ENCODE measurements around the gene WDR18. TPM values are rescaled to one million over a fixed set of nuclear protein-coding genes. Genes with fewer than 3 reads are reported as not detected.
A peak's percentile ranks its signal among the peaks of the same experiment; 100 is the strongest.

WDR18 gene
- total and polyA plus RNA-seq, 2 of the 8 experiments (the other 6 are each of a cell fraction or from before 2014, with no cell fraction given): 87.7 to 177 TPM

DNA sequence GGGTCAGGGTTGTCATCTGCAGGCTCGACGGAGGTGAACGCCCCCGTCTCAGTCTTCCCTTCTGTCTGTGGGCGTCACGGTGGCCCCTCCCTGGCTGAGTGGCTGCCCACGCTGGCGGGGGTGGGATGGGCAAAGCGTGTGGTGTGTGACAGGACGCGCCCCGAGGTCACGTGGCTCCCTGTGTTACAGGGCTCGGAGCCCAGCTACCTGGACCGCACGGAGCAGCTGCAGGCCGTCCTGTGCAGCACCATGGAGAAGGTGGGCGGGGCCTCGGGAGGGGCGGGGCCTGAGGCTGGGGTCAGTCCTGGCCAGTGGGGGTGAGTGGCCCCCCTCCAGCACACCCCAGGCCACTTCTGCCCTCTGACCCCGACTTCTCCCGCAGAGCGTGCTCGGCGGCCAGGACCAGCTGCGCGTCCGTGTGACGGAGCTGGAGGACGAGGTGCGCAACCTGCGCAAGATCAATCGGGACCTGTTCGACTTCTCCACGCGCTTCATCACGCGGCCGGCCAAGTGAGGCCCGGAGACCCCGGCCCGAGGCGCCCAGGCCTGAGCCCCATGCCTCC, 9.8 kb downstream of the WDR18 start:
- no peaks in the 10 kb centered on the region for H3K9me3 ChIP-seq (ENCODE audit: insufficient read depth in 2 of 2, low read depth in 1 of 2, low read length in 1 of 2)
- H4K8ac ChIP-seq (ENCODE audit: extremely low read depth, insufficient read depth, low read length): peak overlapping the region; percentile 14
- H3K4me3 ChIP-seq (ENCODE audit: extremely low read depth in 1 of 4, insufficient read depth in 2 of 4, low read depth in 3 of 4, low read length in 4 of 4): no peak overlapping the region
- H3K27ac ChIP-seq (ENCODE audit: low read depth, low read length): no peak overlapping the region
- no peak overlapping the region for H3K4ac ChIP-seq (replicated peaks; ENCODE audit: insufficient read length, low read depth, low read length)
- H2AK5ac ChIP-seq (ENCODE audit: low read depth, low read length): no peak overlapping the region
- H3K23me2 ChIP-seq (ENCODE audit: low read depth, low read length): peaks cover 2% of the 10 kb centered on the region; the same call in 1 of the 2 replicates
- H2BK120ac ChIP-seq (replicated peaks; ENCODE audit: low read depth, low read length): no peak overlapping the region
- no peak for DNase-seq (ENCODE audit: low read depth in 1 of 2, low spot score in 2 of 2)
- ChIA-PET CTCF (ENCODE audit: partially characterized antibody) (interaction anchor here (0.6 to 3.4 kb wide), 4 partner anchors 10 to 844 kb away, joined by 3 to 13 read pairs (median 4); no protein-coding TSS in a partner anchor), POLR2A (ENCODE audit: partially characterized antibody) (interaction anchor here (0.8 to 7.3 kb wide), 3 partner anchors 8 to 66 kb away, joined by 3 to 81 read pairs (median 33); partner anchors contain the start of gene WDR18)
- no peak overlapping the region for H4K5ac ChIP-seq (ENCODE audit: insufficient read length, low read depth, low read length)
- no peak overlapping the region for H4K91ac ChIP-seq (replicated peaks; ENCODE audit: insufficient read length, low read length)
- no peak for FAIRE-seq
- 96% methylated on average over 32 of the region's 43 CpGs; no CpG with 5 or more reads in 1 of the 2 experiments for WGBS, 2 experiments (ENCODE audit: extremely low coverage in 1 of 2, insufficient coverage in 1 of 2, insufficient read length in 1 of 2, insufficient replicate concordance in 2 of 2, low coverage in 1 of 2, low lambda C conversion rate in 2 of 2, missing lambda C conversion rate in 1 of 2)
- H3K14ac ChIP-seq (ENCODE audit: insufficient read length): no peak overlapping the region
- H2BK20ac ChIP-seq (ENCODE audit: low read length): no peak overlapping the region
- H3K9ac ChIP-seq (replicated peaks in 1 of 4; ENCODE audit: extremely low read depth in 1 of 4, low read depth in 3 of 4, low read length in 3 of 4): no peak overlapping the region
- no peak overlapping the region for H2BK15ac ChIP-seq (ENCODE audit: low read length)
- H3K4me2 ChIP-seq (ENCODE audit: insufficient read depth in 1 of 2, low read depth in 2 of 2, low read length in 2 of 2): no peak overlapping the region
- H3K79me2 ChIP-seq (ENCODE audit: control insufficient read depth in 1 of 2, insufficient read depth in 2 of 2, low read length in 2 of 2): no peaks in the 10 kb centered on the region
- H2BK12ac ChIP-seq (ENCODE audit: low read depth, low read length): no peak overlapping the region
- H4K20me1 ChIP-seq (replicated peaks in 1 of 2; ENCODE audit: control insufficient read depth in 1 of 2, insufficient read depth in 2 of 2, low read length in 2 of 2): peaks cover 9 to 20% of the 10 kb centered on the region in 2 experiments
- H2BK5ac ChIP-seq (ENCODE audit: low read depth, low read length): 0 out of 2 replicates have a peak overlapping the region, but pooled peaks have one; percentile 18
- H3K4me1 ChIP-seq (replicated peaks in 1 of 4; ENCODE audit: control insufficient read depth in 3 of 4, insufficient read depth in 4 of 4, low read length in 3 of 4): peaks cover 0 to 7% (median 4%) of the 10 kb centered on the region in 4 experiments; a peak in 3 of 7 replicates
- no peaks in the 10 kb centered on the region; the same call in 1 of the 2 replicates for H3K79me1 ChIP-seq (ENCODE audit: low read depth, low read length)
- TF ChIP-seq RNF2 (IDR thresholded peaks at IDR 0.05; ENCODE audit: borderline replicate concordance, low read depth, low read length, missing control alignments, poor library complexity, severe bottlenecking): no peak
- TF ChIP-seq KDM5A (IDR thresholded peaks at IDR 0.05; ENCODE audit: low read length): no peak
- H3K27me3 ChIP-seq (replicated peaks in 1 of 4; ENCODE audit: control insufficient read depth in 3 of 4, extremely low read depth in 1 of 4, insufficient read depth in 3 of 4, low read length in 3 of 4): peaks cover 0 to 9% (median 2%) of the 10 kb centered on the region in 4 experiments; a peak in 3 of 7 replicates
- no peak overlapping the region; the same call in 1 of the 2 replicates for H3K18ac ChIP-seq (ENCODE audit: extremely low read depth, low read length)
- H3K56ac ChIP-seq (replicated peaks; ENCODE audit: insufficient read length, low read depth, low read length): no peak overlapping the region
- H2AFZ ChIP-seq (ENCODE audit: low read length): no peak overlapping the region
- H3K36me3 ChIP-seq (ENCODE audit: control insufficient read depth in 2 of 4, insufficient read depth in 4 of 4, low read length in 3 of 4): peaks cover 2 to 28% (median 9%) of the 10 kb centered on the region in 4 experiments; a peak in 5 of 8 replicates
- H3K23ac ChIP-seq (ENCODE audit: insufficient read length): no peak overlapping the region

Data from H1 (cell line).